K562 (cell line): Measurements from ENCODE around the gene ARMC9. TPM values are rescaled to one million over a fixed set of nuclear protein-coding genes. Genes with fewer than 3 reads are reported as not detected.

Experiments
- EHMT2 ChIP-seq: fragments of 450-650 bp; IDR thresholded peaks from 2 replicates; pipeline ENCODE4 v1.6.1; 2018; ENCODE audit warnings: antibody characterized with exemption
- ETS2 ChIP-seq: IDR thresholded peaks from 2 replicates; pipeline ENCODE4 v1.6.1; 2016; ENCODE audit warnings: borderline replicate concordance, missing genetic modification characterization, mild to moderate bottlenecking, moderate library complexity, missing compliant biosample characterization; ENCODE audit not compliant: poor library complexity, severe bottlenecking
- FOXJ3 ChIP-seq: sonication (generic); formaldehyde crosslinking; IDR thresholded peaks from 2 replicates; pipeline ENCODE4 v1.4.0; 2020; ENCODE audit warnings: mild to moderate bottlenecking, missing genetic modification reagents
- ILF3 ChIP-seq: fragments of 450-650 bp; IDR thresholded peaks from 2 replicates; pipeline ENCODE4 v1.6.1; 2018; ENCODE audit warnings: antibody characterized with exemption, mild to moderate bottlenecking, moderate library complexity, borderline replicate concordance
- JUND ChIP-seq, 2 experiments: IDR thresholded peaks; 2 replicates in 1 of 2; 3 replicates in 1 of 2; pipeline ENCODE4 v1.6.1; 2011; ENCODE audit warnings: borderline replicate concordance in 2 of 2, low read depth in 2 of 2, low read length in 2 of 2, improper control_type of control experiment in 1 of 2, missing biosample characterization in 1 of 2, missing genetic modification characterization in 1 of 2, missing genetic modification reagents in 1 of 2
- MAFG ChIP-seq: fragments of 450-650 bp; conservative IDR thresholded peaks from 2 replicates; pipeline ENCODE4 v1.6.1; 2016; ENCODE audit warnings: missing genetic modification characterization, missing compliant biosample characterization
- MYC ChIP-seq, 2 experiments: fragments of 250-450 bp in 1 of 2; sonication (Bioruptor Pico) in 1 of 2; IDR thresholded peaks; 2 replicates each; pipeline versions ENCODE4 v1.5.1 to v1.6.1; 2012 to 2021; ENCODE audit warnings: low read depth in 2 of 2, borderline replicate concordance in 1 of 2, improper control_type of control experiment in 1 of 2, low read length in 1 of 2, mild to moderate bottlenecking in 1 of 2, moderate library complexity in 1 of 2
- NR2F6 ChIP-seq: fragments of 450-650 bp; formaldehyde crosslinking; IDR thresholded peaks from 2 replicates; pipeline ENCODE4 v1.4.0; 2020; ENCODE audit warnings: mild to moderate bottlenecking
- PYGO2 ChIP-seq: fragments of 450-650 bp; IDR thresholded peaks from 2 replicates; pipeline ENCODE4 v1.6.1; 2016; ENCODE audit warnings: mild to moderate bottlenecking, missing genetic modification characterization, moderate library complexity, missing compliant biosample characterization
- SIN3B ChIP-seq: fragments of 450-650 bp; IDR thresholded peaks from 2 replicates; pipeline ENCODE4 v1.6.1; 2017; ENCODE audit warnings: low read depth, mild to moderate bottlenecking, moderate library complexity
- SMARCA5 ChIP-seq: fragments of 450-650 bp; IDR thresholded peaks from 2 replicates; pipeline ENCODE4 v1.6.1; 2016
- SNRNP70 ChIP-seq: fragments of 200-400 bp; formaldehyde crosslinking; optimal IDR thresholded peaks from 2 replicates; pipeline ENCODE3; 2017; ENCODE audit warnings: low read depth, low read length
- TAF7 ChIP-seq: fragments of 450-650 bp; IDR thresholded peaks from 2 replicates; pipeline ENCODE4 v1.6.1; 2016; ENCODE audit warnings: missing genetic modification characterization, missing compliant biosample characterization
- TBP ChIP-seq: optimal IDR thresholded peaks from 2 replicates; pipeline ENCODE3; 2011; ENCODE audit warnings: low read depth, low read length, improper control_type of control experiment
- TOE1 ChIP-seq, 2 experiments: fragments of 450-650 bp in 1 of 2; sonication (generic) in 1 of 2; formaldehyde crosslinking in 1 of 2; IDR thresholded peaks; 2 replicates each; pipeline versions ENCODE4 v1.7.1 to v1.8.0; 2016 to 2022; ENCODE audit warnings: borderline replicate concordance in 2 of 2, mild to moderate bottlenecking in 2 of 2, antibody characterized with exemption in 1 of 2, inconsistent platforms in 1 of 2, low read depth in 1 of 2, missing genetic modification reagents in 1 of 2, moderate library complexity in 1 of 2
- ZC3H4 ChIP-seq: sonication (generic); formaldehyde crosslinking; IDR thresholded peaks from 2 replicates; pipeline ENCODE4 v1.9.0; 2021; ENCODE audit warnings: missing genetic modification reagents, borderline replicate concordance
- ZNF384 ChIP-seq: IDR thresholded peaks from 2 replicates; pipeline ENCODE4 v1.6.1; 2012; ENCODE audit warnings: low read depth, low read length, improper control_type of control experiment
- ZNF507 ChIP-seq: conservative IDR thresholded peaks from 2 replicates; pipeline ENCODE4 v1.6.1; 2017; ENCODE audit warnings: missing genetic modification characterization, missing compliant biosample characterization
- ZNF77 ChIP-seq: fragments of 250-450 bp; sonication (Bioruptor Pico); IDR thresholded peaks from 2 replicates; pipeline ENCODE4 v1.5.0; 2020
- polyA plus RNA-seq, 8 experiments: library from polyadenylated mRNA; depleted of rRNA in 4 of 8; stranded (reverse) in 5 of 8; unstranded in 3 of 8; fragments of >200 nt; fragmentation: Nextera tagmentation in 2 of 8; fragmentation: Illumina TruSeq in 1 of 8; extraction: Ambion mirVana in 2 of 8; extraction: Trizol in 1 of 8; gene quantifications; 2 replicates each; pipeline versions ENCODE4 v1.2.1 to v1.2.3, GENCODE V29; 2011 to 2014; ENCODE audit warnings: inconsistent platforms in 1 of 8, missing spikeins in 1 of 8
- total RNA-seq, 7 experiments: library from RNA; depleted of rRNA in 6 of 7; stranded (reverse); fragments of >200 nt in 6 of 7; fragmentation: Illumina TruSeq in 2 of 7; extraction: Trizol in 2 of 7; gene quantifications; 2 replicates each; pipeline versions ENCODE4 v1.2.1 to v1.2.3, GENCODE V29; 2011 to 2021; ENCODE audit warnings: low replicate concordance in 1 of 7
- TF ChIP-seq, protein P1 (sequence below): fragments of 250-450 bp; sonication (Bioruptor Pico); IDR thresholded peaks from 2 replicates; pipeline ENCODE4 v1.4.0; 2020; ENCODE audit warnings: mild to moderate bottlenecking
- TF ChIP-seq, protein P2 (sequence below): fragments of 200-800 bp; sonication (Bioruptor generic); IDR thresholded peaks from 2 replicates; pipeline ENCODE4 v1.6.1; 2017; ENCODE audit warnings: missing genetic modification characterization, missing compliant biosample characterization
- TF ChIP-seq, protein P3 (sequence below): IDR thresholded peaks from 3 replicates; pipeline ENCODE4 v1.6.1; 2011; ENCODE audit warnings: borderline replicate concordance, mild to moderate bottlenecking, moderate library complexity; ENCODE audit not compliant: insufficient read length; ENCODE audit errors: extremely low read depth

The ARMC9 gene
- total and polyA plus RNA-seq, 9 of the 15 experiments (the other 6 are each of a cell fraction or from before 2014, with no cell fraction given), result 0.36 to 2.3 (median 1.1) TPM

DNA sequence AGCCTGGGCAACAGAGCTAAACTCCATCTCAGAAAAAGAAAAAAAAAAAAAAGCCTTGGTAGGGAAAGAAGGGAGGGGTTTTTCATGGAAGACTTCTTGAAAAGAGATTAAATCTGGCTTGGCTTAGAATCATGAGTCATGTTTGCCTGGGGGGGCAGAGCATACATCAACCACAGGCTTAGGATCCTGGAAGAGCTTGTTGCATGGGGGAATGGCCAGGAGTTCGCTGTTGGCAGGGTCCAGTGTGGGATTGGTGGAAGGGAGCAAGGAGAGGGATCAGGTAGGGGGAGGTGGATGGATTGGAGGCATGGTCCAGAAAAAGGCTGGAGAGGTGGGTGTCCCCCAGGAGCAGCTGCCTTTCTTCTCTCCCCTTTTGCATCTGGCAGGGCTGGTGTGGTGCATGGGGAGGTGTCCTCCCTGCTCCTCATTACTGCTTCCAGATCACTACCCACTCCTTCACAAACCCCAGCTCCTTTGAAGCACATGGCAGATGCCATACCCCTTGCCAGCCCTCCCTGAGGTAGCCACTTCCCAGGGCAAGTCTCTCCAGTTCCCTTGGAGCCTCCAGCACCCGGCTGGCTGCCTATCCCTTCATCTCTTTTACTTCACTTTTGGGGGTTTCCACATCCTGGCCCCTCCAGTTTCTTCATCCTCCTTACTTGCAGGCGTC, 2.5 kb downstream of the ARMC9 start (continued):
- TF ChIP-seq MAFG (tag), result peak; percentile 48; the same call in 1 of the 2 replicates
- no peak for TF ChIP-seq TBP
- TF ChIP-seq ZC3H4 (CRISPR knock-in tag), result no peak
- TF ChIP-seq TOE1 (IDR thresholded peaks at IDR 0.05; ENCODE audit: borderline replicate concordance), result no peak
- no peak for TF ChIP-seq TOE1 (CRISPR knock-in tag; IDR thresholded peaks at IDR 0.05; ENCODE audit: borderline replicate concordance, low read depth)
- no peak for TF ChIP-seq MYC (IDR thresholded peaks at IDR 0.05; ENCODE audit: low read depth, low read length)
- no peak for TF ChIP-seq MYC (CRISPR knock-in tag; IDR thresholded peaks at IDR 0.05; ENCODE audit: borderline replicate concordance, low read depth)
- peak; percentile 76 for TF ChIP-seq ZNF384
- peak; percentile 94 for TF ChIP-seq JUND (IDR thresholded peaks at IDR 0.05; ENCODE audit: borderline replicate concordance, low read depth, low read length)
- TF ChIP-seq JUND (tag; IDR thresholded peaks at IDR 0.05; ENCODE audit: borderline replicate concordance, low read depth, low read length), result peak; percentile 91; the same call in 2 of the 3 replicates
- TF ChIP-seq SMARCA5, result no peak
- TF ChIP-seq, protein P1, sequence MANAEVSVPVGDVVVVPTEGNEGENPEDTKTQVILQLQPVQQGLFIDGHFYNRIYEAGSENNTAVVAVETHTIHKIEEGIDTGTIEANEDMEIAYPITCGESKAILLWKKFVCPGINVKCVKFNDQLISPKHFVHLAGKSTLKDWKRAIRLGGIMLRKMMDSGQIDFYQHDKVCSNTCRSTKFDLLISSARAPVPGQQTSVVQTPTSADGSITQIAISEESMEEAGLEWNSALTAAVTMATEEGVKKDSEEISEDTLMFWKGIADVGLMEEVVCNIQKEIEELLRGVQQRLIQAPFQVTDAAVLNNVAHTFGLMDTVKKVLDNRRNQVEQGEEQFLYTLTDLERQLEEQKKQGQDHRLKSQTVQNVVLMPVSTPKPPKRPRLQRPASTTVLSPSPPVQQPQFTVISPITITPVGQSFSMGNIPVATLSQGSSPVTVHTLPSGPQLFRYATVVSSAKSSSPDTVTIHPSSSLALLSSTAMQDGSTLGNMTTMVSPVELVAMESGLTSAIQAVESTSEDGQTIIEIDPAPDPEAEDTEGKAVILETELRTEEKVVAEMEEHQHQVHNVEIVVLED (CRISPR knock-in tag), result no peak
- no peak for TF ChIP-seq SIN3B
- TF ChIP-seq PYGO2 (tag), result no peak
- no peak for TF ChIP-seq ILF3
- no peak for TF ChIP-seq SNRNP70
- no peak for TF ChIP-seq TAF7 (tag)
- TF ChIP-seq ETS2 (tag), result no peak
- no peak for TF ChIP-seq ZNF77
- TF ChIP-seq, protein P2, sequence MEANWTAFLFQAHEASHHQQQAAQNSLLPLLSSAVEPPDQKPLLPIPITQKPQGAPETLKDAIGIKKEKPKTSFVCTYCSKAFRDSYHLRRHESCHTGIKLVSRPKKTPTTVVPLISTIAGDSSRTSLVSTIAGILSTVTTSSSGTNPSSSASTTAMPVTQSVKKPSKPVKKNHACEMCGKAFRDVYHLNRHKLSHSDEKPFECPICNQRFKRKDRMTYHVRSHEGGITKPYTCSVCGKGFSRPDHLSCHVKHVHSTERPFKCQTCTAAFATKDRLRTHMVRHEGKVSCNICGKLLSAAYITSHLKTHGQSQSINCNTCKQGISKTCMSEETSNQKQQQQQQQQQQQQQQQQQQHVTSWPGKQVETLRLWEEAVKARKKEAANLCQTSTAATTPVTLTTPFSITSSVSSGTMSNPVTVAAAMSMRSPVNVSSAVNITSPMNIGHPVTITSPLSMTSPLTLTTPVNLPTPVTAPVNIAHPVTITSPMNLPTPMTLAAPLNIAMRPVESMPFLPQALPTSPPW (CRISPR knock-in tag), result peak; percentile 82
- no peak for TF ChIP-seq NR2F6 (CRISPR knock-in tag)
- no peak for TF ChIP-seq FOXJ3 (CRISPR knock-in tag)
- TF ChIP-seq EHMT2, result peak; percentile 38; the same call in 1 of the 2 replicates
- TF ChIP-seq, protein P3, sequence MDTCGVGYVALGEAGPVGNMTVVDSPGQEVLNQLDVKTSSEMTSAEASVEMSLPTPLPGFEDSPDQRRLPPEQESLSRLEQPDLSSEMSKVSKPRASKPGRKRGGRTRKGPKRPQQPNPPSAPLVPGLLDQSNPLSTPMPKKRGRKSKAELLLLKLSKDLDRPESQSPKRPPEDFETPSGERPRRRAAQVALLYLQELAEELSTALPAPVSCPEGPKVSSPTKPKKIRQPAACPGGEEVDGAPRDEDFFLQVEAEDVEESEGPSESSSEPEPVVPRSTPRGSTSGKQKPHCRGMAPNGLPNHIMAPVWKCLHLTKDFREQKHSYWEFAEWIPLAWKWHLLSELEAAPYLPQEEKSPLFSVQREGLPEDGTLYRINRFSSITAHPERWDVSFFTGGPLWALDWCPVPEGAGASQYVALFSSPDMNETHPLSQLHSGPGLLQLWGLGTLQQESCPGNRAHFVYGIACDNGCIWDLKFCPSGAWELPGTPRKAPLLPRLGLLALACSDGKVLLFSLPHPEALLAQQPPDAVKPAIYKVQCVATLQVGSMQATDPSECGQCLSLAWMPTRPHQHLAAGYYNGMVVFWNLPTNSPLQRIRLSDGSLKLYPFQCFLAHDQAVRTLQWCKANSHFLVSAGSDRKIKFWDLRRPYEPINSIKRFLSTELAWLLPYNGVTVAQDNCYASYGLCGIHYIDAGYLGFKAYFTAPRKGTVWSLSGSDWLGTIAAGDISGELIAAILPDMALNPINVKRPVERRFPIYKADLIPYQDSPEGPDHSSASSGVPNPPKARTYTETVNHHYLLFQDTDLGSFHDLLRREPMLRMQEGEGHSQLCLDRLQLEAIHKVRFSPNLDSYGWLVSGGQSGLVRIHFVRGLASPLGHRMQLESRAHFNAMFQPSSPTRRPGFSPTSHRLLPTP, result no peak
- TF ChIP-seq ZNF507 (tag), result no peak
